SW 1271 (cell line): ENCODE data around the gene RBP2.
"Not testable (repeated sequence)": the region's sequence is repeated elsewhere in the genome, so short reads cannot be mapped to it uniquely, and the experiment has no call there.

ENCODE experiments used
- DNase-seq, 2 experiments: peaks; one replicate each; lab custom pipeline; 2025; lab: John Stamatoyannopoulos, UW

The RBP2 gene

GRCh38 chr3:139441656-139442055 is 34.7 kb downstream of the RBP2 start:
- no peak for DNase-seq

GRCh38 chr3:139440639-139441556 is 35.4 kb downstream of the RBP2 start:
- no peak for DNase-seq

- no peak for DNase-seq
Measured at GRCh38 chr3:139439278-139439677, 37.0 kb downstream of the RBP2 start.

DNA sequence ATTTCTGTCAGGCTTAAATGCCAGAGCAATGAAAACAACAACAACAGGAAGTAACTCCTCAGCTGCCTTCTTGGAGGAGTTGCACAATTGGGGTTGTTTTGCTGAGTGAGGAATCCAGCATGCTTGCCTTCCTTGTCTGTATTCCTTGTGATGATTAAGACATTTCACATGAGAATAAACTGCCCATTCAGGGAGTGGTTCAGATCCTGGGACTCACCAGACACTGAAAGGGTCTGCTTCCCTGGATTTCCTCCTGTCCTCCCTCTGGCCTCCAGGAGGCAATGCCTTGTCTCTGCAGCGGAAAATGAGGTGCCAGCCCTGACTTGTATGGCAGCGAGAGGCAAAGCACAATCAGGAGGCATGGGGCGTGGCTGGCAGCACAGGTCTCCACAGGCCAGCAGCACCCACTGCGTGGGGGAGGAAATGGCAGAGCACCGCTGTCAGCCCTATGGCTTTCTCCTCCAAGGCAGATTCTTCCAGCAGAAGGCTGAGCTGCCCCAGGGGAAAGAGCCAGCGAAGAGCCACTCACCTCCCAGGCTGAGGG is 41.5 kb downstream of the RBP2 start:
- peak in 1 of 2 experiments; percentile 9 for DNase-seq

DNA sequence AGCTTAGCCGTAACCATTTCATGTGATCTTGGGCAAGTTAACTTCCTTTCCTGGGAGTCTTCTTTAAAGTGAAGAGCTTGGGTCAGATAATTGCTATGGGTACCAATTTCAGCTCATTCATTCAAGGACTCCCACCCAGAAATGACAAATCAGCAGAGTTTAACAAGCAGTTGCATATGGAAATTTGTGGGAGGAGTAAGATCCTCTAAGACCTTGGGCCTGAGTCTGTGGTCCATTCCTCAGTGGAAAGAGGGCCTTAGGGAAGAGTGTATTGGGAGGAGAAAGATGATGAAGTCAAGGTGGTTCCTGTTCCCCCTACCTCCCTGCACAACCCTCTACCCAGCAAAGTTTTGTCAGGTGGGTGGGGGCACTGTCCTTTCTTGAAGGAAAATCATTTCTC is 42.1 kb downstream of the RBP2 start:
- DNase-seq = no peak

DNA sequence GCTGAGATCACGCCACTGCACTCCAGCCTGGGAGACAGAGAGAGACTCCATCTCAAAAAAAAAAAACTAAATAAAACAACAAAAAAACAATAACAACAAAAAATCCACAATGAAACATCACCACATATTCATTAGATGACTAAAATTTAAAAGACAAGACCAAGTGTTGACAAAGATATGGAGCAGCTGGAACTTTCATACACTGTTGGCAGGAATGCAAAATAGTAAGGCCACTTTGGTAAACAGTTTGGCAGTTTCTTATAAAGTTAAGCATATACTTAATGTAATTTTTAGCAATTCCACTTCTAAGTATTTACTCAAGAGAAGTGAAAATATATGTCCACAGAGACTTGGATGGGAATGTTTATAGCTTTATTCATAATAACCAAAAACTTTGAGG is 43.2 kb downstream of the RBP2 start:
- no peak for DNase-seq

- no peak for DNase-seq
Measured at GRCh38 chr3:139430493-139430892, 45.8 kb downstream of the RBP2 start.

DNA sequence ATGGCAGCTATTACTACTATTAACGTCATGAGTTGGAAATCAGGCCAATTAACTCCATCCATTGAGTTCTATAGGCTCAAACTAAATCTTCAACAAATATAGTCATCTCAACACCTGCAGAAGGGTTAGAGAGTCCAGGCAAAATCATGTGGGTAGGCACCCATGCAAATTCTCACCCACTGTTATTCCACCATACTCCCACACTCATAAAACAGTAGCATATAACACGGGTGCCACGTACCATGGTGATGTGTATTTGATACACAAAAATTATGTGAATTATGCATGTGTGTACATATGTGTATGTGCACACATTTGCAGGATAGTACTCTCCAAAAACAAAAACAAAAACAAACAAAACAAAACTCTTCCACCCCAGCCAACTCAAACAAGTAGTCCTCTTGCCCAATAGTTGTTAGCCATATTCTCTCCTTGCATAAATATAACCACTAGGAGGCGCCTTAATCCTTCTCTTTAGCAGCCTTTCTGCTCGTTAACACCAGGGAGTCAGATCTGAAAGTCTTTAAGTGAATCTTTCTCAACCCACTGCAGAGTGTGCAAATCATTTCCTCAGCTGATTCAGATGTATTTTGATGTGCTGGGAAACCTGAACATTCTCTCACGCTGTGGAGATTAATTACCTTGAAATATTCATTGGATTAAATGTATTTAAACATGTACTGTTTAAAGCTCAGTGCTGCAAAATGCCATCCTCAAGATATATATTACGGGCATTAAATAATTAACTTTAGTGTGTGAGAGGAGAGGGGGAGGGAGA is 48.8 kb downstream of the RBP2 start:
- DNase-seq = peak; percentile 41 to 75

DNA sequence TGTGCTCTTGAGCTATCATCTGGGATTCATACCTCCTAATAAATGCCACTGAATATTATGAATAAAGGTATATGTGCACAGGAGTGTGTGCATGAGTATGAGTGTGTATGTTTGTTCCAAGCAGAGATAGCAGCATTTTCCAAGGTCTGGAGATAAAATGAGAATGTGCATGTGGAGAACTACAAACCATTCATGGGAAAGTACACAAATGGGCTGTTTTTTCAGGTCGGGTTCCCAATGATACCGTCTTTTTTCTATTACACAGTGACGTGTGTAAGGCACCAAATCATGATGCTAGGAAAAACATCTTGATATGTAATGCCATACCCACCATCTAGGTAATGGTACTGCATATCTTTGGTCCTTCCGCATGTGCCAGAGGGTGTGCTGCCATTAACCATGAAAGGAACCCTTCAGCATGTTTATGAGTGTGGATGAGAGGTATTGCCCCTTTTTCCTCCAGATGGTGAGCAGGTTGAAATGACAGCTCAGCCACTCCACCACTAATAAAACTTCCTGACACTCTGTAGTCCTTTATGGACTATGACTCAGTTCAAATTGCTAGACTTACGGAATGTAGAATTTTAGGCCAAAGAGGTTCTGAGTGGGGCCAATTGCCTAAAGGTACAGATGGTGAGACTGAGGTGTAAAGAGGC is 50.4 kb downstream of the RBP2 start:
- no peak for DNase-seq

DNA sequence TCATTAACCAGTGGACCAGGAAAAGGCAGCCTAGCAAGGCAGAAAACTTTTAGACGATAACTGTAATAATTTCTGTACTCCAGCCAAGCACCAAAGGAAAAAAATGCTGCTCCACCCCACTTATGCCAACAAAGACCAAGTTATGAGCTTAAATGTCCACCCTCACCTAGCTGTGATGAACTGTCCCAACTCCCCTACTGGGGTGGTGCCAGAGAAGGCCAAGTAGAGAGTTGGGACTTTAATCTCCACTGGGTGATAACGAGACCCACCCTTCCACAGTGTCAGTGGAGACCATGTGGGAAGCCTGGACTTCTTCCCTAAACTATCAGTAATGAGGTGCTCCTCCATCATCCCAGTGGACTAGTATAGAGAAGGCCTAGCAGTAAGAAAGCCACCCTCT is 53.1 kb downstream of the RBP2 start:
- no peak for DNase-seq

- DNase-seq = no peak
Measured at GRCh38 chr3:139421460-139421859, 54.9 kb downstream of the RBP2 start.

DNA sequence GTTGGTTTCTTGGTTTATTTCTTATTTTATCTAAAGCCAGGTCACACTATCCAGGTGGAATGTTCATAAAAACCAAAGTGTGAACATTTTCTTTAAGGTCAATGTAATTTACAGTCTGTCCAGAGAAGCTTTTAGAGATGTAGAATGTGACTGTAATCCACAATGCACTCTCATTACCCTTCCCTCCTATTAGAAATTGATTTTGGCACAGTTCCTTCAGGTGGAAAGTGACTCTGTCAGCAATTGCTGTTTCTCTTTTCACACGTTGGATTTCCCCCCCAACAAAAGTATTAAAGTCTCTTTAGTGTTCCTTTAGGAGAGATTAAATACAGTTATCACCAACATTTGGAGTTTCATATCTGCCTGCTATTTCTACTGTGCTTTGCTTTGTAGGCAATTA is 55.3 kb downstream of the RBP2 start:
- no peak for DNase-seq

DNA sequence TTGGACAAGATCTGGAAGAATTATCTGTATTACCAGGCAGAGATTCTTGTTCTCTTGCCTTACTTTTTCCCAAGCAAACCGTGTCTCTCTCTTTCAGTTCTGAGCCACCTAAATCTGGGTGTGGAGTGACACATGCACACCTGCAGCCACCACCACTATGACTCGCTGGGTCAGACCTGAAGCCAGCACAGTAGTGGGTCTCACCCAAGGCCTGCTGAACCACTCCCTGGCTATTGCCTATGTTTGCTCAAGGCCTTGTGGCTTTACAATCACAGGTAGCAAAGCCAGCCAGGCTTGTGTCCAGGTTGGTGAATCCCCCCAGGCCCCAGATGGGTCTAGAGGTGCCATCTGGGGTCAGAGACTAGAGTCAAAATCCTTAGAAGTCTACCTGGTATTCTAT is 58.2 kb downstream of the RBP2 start:
- DNase-seq = no peak

GRCh38 chr3:139416275-139416674 is 60.0 kb downstream of the RBP2 start:
- DNase-seq = no peak

DNA sequence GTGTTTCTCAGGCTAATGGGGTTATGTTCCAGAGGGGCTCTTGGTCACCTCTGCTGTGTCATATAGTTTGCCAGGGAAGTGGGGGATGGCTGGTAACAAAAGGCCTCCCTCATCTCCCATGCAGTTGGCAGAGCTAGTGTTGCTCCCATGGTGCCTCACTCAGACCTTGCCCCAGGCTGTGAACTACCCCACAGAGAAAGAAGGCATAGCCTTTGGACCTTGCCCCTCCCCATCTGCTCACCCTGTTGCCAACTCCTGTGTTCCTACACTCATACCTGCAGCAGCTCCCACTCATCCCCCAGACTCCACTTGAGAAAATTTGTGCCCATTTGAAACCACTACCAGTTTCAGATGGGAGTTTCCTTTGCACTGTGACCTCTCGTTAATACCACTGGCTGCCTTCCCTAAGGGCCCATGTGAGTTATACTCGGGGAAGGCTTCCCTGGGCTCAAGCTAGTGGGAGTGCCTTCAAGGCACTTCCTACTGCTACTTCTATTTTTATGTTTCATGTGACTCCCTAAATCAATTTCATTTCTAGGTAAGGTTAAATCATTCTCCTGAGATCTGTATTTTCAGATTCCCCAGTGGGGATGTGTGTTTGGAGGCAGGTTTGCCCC is 61.6 kb downstream of the RBP2 start:
- DNase-seq = no peak

- DNase-seq = not testable (repeated sequence)
Measured at GRCh38 chr3:139412891-139413290, 63.4 kb downstream of the RBP2 start.
